GM18526 (cell line): ENCODE results near the gene GNAZ.

Experiments used
- POLR2A ChIP-seq: IDR thresholded peaks from 3 replicates; pipeline ENCODE4 v1.6.1; 2011; ENCODE audit not compliant: insufficient read length; ENCODE audit errors: extremely low read depth

Gene GNAZ

GRCh38 chr22:23077627-23078461 lies 7.5 kb downstream of the GNAZ start:
- TF ChIP-seq POLR2A: no peak

- no peak for TF ChIP-seq POLR2A
Measured at GRCh38 chr22:23078462-23078787, 8.1 kb downstream of the GNAZ start.

- no peak for TF ChIP-seq POLR2A
Measured at GRCh38 chr22:23079240-23079768, 9.0 kb downstream of the GNAZ start.

GRCh38 chr22:23079814-23080521 lies 9.6 kb downstream of the GNAZ start:
- TF ChIP-seq POLR2A: no peak

- no peak for TF ChIP-seq POLR2A
Measured at GRCh38 chr22:23080613-23081290, 10.4 kb downstream of the GNAZ start.

- no peak for TF ChIP-seq POLR2A
Measured at GRCh38 chr22:23082534-23083314, 12.4 kb downstream of the GNAZ start.

- no peak for TF ChIP-seq POLR2A
Measured at GRCh38 chr22:23083315-23084021, 13.1 kb downstream of the GNAZ start.

GRCh38 chr22:23084453-23085350 lies 14.4 kb downstream of the GNAZ start:
- TF ChIP-seq POLR2A: no peak

- TF ChIP-seq POLR2A: no peak
Measured at GRCh38 chr22:23085351-23085671, 15.0 kb downstream of the GNAZ start.

- TF ChIP-seq POLR2A: no peak
Measured at GRCh38 chr22:23085785-23086184, 15.5 kb downstream of the GNAZ start.

GRCh38 chr22:23086263-23086662 lies 15.9 kb downstream of the GNAZ start:
- no peak for TF ChIP-seq POLR2A

- TF ChIP-seq POLR2A: no peak
Measured at GRCh38 chr22:23086787-23087186, 16.5 kb downstream of the GNAZ start.

- TF ChIP-seq POLR2A: no peak
Measured at GRCh38 chr22:23088199-23088604, 17.9 kb downstream of the GNAZ start.

GRCh38 chr22:23089010-23089409 lies 18.7 kb downstream of the GNAZ start:
- TF ChIP-seq POLR2A: no peak
